H1 (cell line): ENCODE measurements around the gene DOHH. TPM values are rescaled to one million over a fixed set of nuclear protein-coding genes. Genes with fewer than 3 reads are reported as not detected.

ENCODE experiments used
- CTCF ChIA-PET: fragments of 300-600 bp; sonication (Branson Sonifier 250); formaldehyde crosslinking; loops from one replicate; lab custom pipeline; 2021; ENCODE audit not compliant: partially characterized antibody; lab: Charles Lee
- POLR2A ChIA-PET: fragments of 300-600 bp; sonication (Branson Sonifier 250); formaldehyde crosslinking; loops from one replicate; lab custom pipeline; 2021; ENCODE audit warnings: inconsistent platforms; ENCODE audit not compliant: partially characterized antibody; lab: Charles Lee
- DNase-seq, 2 experiments: peaks; one replicate each; pipeline versions ENCODE4 v3.0.0 to v3.0.0-alpha.2; 2010 to 2022; ENCODE audit warnings: low spot score in 2 of 2, low read depth in 1 of 2, mixed read lengths in 1 of 2
- FAIRE-seq: peaks from 2 replicates; lab custom pipeline; 2011; peaks lifted over from hg19 to GRCh38; lab: Jason Lieb, UNC
- H2AFZ ChIP-seq: 2 replicates; pipeline ENCODE4 v1.8.1; 2012; ENCODE audit warnings: low read length, inconsistent platforms
- H2AK5ac ChIP-seq: 2 replicates; pipeline ENCODE4 v1.6.1; 2013; ENCODE audit warnings: low read depth, low read length
- H2BK120ac ChIP-seq: replicated peaks from 2 replicates; pipeline ENCODE3; 2013; ENCODE audit warnings: low read depth, low read length, inconsistent platforms
- H2BK12ac ChIP-seq: 2 replicates; pipeline ENCODE4 v1.6.1; 2013; ENCODE audit warnings: low read depth, low read length
- H2BK15ac ChIP-seq: 2 replicates; pipeline ENCODE4 v1.6.1; 2013; ENCODE audit warnings: low read length
- H2BK20ac ChIP-seq: 2 replicates; pipeline ENCODE4 v1.6.1; 2013; ENCODE audit warnings: low read length
- H2BK5ac ChIP-seq: 2 replicates; pipeline ENCODE4 v1.6.1; 2013; ENCODE audit warnings: low read depth, low read length
- H3K14ac ChIP-seq: 2 replicates; pipeline ENCODE4 v1.6.1; 2013; ENCODE audit warnings: inconsistent platforms; ENCODE audit not compliant: insufficient read length
- H3K18ac ChIP-seq: 2 replicates; pipeline ENCODE4 v1.6.1; 2013; ENCODE audit warnings: low read length; ENCODE audit errors: extremely low read depth
- H3K23ac ChIP-seq: 2 replicates; pipeline ENCODE4 v1.6.1; 2013; ENCODE audit warnings: inconsistent platforms; ENCODE audit not compliant: insufficient read length
- H3K23me2 ChIP-seq: 2 replicates; pipeline ENCODE4 v1.6.1; 2013; ENCODE audit warnings: low read depth, low read length
- H3K27ac ChIP-seq: 2 replicates; pipeline ENCODE4 v1.6.1; 2011; ENCODE audit warnings: low read depth, low read length, inconsistent platforms
- H3K27me3 ChIP-seq, 4 experiments: replicated peaks in 1 of 4; 1 replicate in 1 of 4; 2 replicates in 3 of 4; pipeline versions ENCODE4 v1.6.1 to v1.8.1; 2011 to 2013; ENCODE audit warnings: low read length in 3 of 4, mild to moderate bottlenecking in 3 of 4, inconsistent platforms in 2 of 4, mixed read lengths in 2 of 4, moderate library complexity in 1 of 4; ENCODE audit not compliant: control insufficient read depth in 3 of 4, insufficient read depth in 3 of 4; ENCODE audit errors: extremely low read depth in 1 of 4
- H3K36me3 ChIP-seq, 4 experiments: 2 replicates each; pipeline versions ENCODE4 v1.6.1 to v1.8.1; 2011 to 2013; ENCODE audit warnings: mild to moderate bottlenecking in 4 of 4, low read length in 3 of 4, moderate library complexity in 2 of 4, control low read depth in 1 of 4, inconsistent platforms in 1 of 4; ENCODE audit not compliant: insufficient read depth in 4 of 4, control insufficient read depth in 2 of 4
- H3K4ac ChIP-seq: replicated peaks from 2 replicates; pipeline ENCODE3; 2013; ENCODE audit warnings: low read length, low read depth, mixed read lengths, inconsistent platforms; ENCODE audit not compliant: insufficient read length
- H3K4me1 ChIP-seq, 4 experiments: replicated peaks in 1 of 4; 1 replicate in 1 of 4; 2 replicates in 3 of 4; pipeline versions ENCODE4 v1.6.1 to v1.8.1; 2011 to 2013; ENCODE audit warnings: low read length in 3 of 4, inconsistent platforms in 2 of 4, mixed read lengths in 1 of 4; ENCODE audit not compliant: insufficient read depth in 4 of 4, control insufficient read depth in 3 of 4
- H3K4me2 ChIP-seq, 2 experiments: 2 replicates each; pipeline versions ENCODE4 v1.6.1 to v1.8.1; 2011 to 2013; ENCODE audit warnings: low read depth in 2 of 2, low read length in 2 of 2, control low read depth in 1 of 2, inconsistent platforms in 1 of 2, mild to moderate bottlenecking in 1 of 2; ENCODE audit not compliant: insufficient read depth in 1 of 2
- H3K4me3 ChIP-seq, 4 experiments: fragments of 200-600, 300-600 bp in 1 of 4; sonication (generic), shearing (Covaris generic), sonication (Bioruptor Twin) in 1 of 4; 2 replicates each; pipeline versions ENCODE4 v1.5.1 to v1.8.1; 2011 to 2016; ENCODE audit warnings: low read length in 4 of 4, low read depth in 3 of 4, control low read depth in 2 of 4, inconsistent platforms in 2 of 4, mild to moderate bottlenecking in 2 of 4, mixed read lengths in 1 of 4, moderate library complexity in 1 of 4; ENCODE audit not compliant: insufficient read depth in 2 of 4; ENCODE audit errors: extremely low read depth in 1 of 4
- H3K56ac ChIP-seq: replicated peaks from 2 replicates; pipeline ENCODE3; 2013; ENCODE audit warnings: low read depth, mild to moderate bottlenecking, mixed read lengths, low read length, inconsistent platforms; ENCODE audit not compliant: insufficient read length
- H3K79me1 ChIP-seq: 2 replicates; pipeline ENCODE4 v1.6.1; 2013; ENCODE audit warnings: low read depth, low read length, control low read depth
- H3K79me2 ChIP-seq, 2 experiments: 2 replicates each; pipeline versions ENCODE4 v1.6.1 to v1.8.1; 2012 to 2013; ENCODE audit warnings: low read length in 2 of 2, mild to moderate bottlenecking in 2 of 2, inconsistent platforms in 1 of 2; ENCODE audit not compliant: insufficient read depth in 2 of 2, control insufficient read depth in 1 of 2
- H3K9ac ChIP-seq, 4 experiments: replicated peaks in 1 of 4; 1 replicate in 1 of 4; 2 replicates in 3 of 4; pipeline versions ENCODE4 v1.6.1 to v1.8.1; 2011 to 2013; ENCODE audit warnings: low read depth in 3 of 4, low read length in 3 of 4, control low read depth in 2 of 4, mild to moderate bottlenecking in 2 of 4, moderate library complexity in 2 of 4, inconsistent platforms in 1 of 4; ENCODE audit errors: extremely low read depth in 1 of 4
- H3K9me3 ChIP-seq, 2 experiments: 2 replicates each; pipeline versions ENCODE4 v1.6.1 to v1.8.1; 2012 to 2013; ENCODE audit warnings: mild to moderate bottlenecking in 2 of 2, moderate library complexity in 2 of 2, control low read depth in 1 of 2, inconsistent platforms in 1 of 2, low read depth in 1 of 2, low read length in 1 of 2, mixed read lengths in 1 of 2; ENCODE audit not compliant: insufficient read depth in 2 of 2
- H4K20me1 ChIP-seq, 2 experiments: replicated peaks in 1 of 2; 2 replicates each; pipeline versions ENCODE3 to v1.8.1; 2011 to 2013; ENCODE audit warnings: inconsistent platforms in 2 of 2, low read length in 2 of 2, mild to moderate bottlenecking in 1 of 2; ENCODE audit not compliant: insufficient read depth in 2 of 2, control insufficient read depth in 1 of 2
- H4K5ac ChIP-seq: 2 replicates; pipeline ENCODE4 v1.6.1; 2013; ENCODE audit warnings: low read length, low read depth, mixed read lengths, inconsistent platforms; ENCODE audit not compliant: insufficient read length
- H4K8ac ChIP-seq: 2 replicates; pipeline ENCODE4 v1.8.0; 2013; ENCODE audit warnings: mild to moderate bottlenecking, moderate library complexity, low read length, inconsistent platforms; ENCODE audit not compliant: insufficient read depth; ENCODE audit errors: extremely low read depth
- H4K91ac ChIP-seq: replicated peaks from 2 replicates; pipeline ENCODE3; 2013; ENCODE audit warnings: low read length, mixed read lengths, inconsistent platforms; ENCODE audit not compliant: insufficient read length
- ASH2L ChIP-seq: fragments of 200-600, 300-600 bp; sonication (generic); IDR thresholded peaks from one replicate; pipeline ENCODE4 v1.7.1; 2017; ENCODE audit warnings: low read length
- CREB1 ChIP-seq: IDR thresholded peaks from 2 replicates; pipeline ENCODE4 v1.6.1; 2012; ENCODE audit warnings: inconsistent platforms
- JUND ChIP-seq: IDR thresholded peaks from 2 replicates; pipeline ENCODE4 v1.6.1; 2011; ENCODE audit warnings: mild to moderate bottlenecking, improper control_type of control experiment, low read length
- SRF ChIP-seq: IDR thresholded peaks from 2 replicates; pipeline ENCODE4 v1.6.1; 2011; ENCODE audit warnings: mild to moderate bottlenecking, low read depth, low read length, moderate library complexity
- WGBS, 2 experiments: shearing (Covaris generic) in 1 of 2; methylation state at CpG; one replicate each; pipeline versions ENCODE4 v1.1.6 to v1.1.7; 2013 to 2015; ENCODE audit warnings: low lambda C conversion rate in 2 of 2, mixed read lengths in 2 of 2, inconsistent platforms in 1 of 2, low coverage in 1 of 2, missing lambda C conversion rate in 1 of 2; ENCODE audit not compliant: insufficient replicate concordance in 2 of 2, insufficient coverage in 1 of 2, insufficient read length in 1 of 2; ENCODE audit errors: extremely low coverage in 1 of 2, missing lambda C conversion rate in 1 of 2; 5-methylcytosine and 5-hydroxymethylcytosine counted together
- polyA plus RNA-seq, 7 experiments: library from polyadenylated mRNA; depleted of rRNA in 3 of 7; stranded (reverse) in 5 of 7; unstranded in 2 of 7; fragments of >200 nt in 5 of 7; fragments of 200-250 nt in 2 of 7; gene quantifications; 1 replicate in 5 of 7; 2 replicates in 1 of 7; 4 replicates in 1 of 7; pipeline versions ENCODE4 v1.2.1 to v1.2.3, GENCODE V29; 2011 to 2013; ENCODE audit warnings: missing spikeins in 2 of 7, mixed read lengths in 2 of 7
- total RNA-seq: library from RNA; stranded (reverse); fragmentation: NEBNext Ultra II Directional; extraction: Animal tissue kit (Norgen Biotek cat#: 25700); gene quantifications from 2 replicates; pipeline ENCODE4 v1.2.1, GENCODE V29; 2021

Gene DOHH
- total and polyA plus RNA-seq, 2 of the 8 experiments (the other 6 are each of a cell fraction or from before 2014, with no cell fraction given) = 7.3 to 17.7 TPM

- Histone ChIP-seq H4K8ac (no peak overlapping the region), H3K27me3 (peaks cover 21 to 55% (median 43%) of the 10 kb centered on the region in 4 experiments), H3K4me2 (no peak overlapping the region), H3K9me3 (peaks cover 6 to 10% of the 10 kb centered on the region in 2 experiments; a peak in 3 of 4 replicates), H2AK5ac (no peak overlapping the region), H3K79me2 (no peaks in the 10 kb centered on the region), H3K27ac (no peak overlapping the region), H3K4ac (no peak overlapping the region), H4K20me1 (peaks cover 0 to 4% of the 10 kb centered on the region in 2 experiments), H2BK120ac (no peak overlapping the region), H3K36me3 (no peaks in the 10 kb centered on the region; a peak in 1 of 8 replicates), H3K18ac (no peak overlapping the region), H3K23ac (no peak overlapping the region), H4K91ac (no peak overlapping the region), H2AFZ (no peak overlapping the region), H3K56ac (no peak overlapping the region), H4K5ac (no peak overlapping the region), H3K79me1 (no peaks in the 10 kb centered on the region), H2BK12ac (no peak overlapping the region), H2BK20ac (no peak overlapping the region), H3K4me3 (no peak overlapping the region), H3K14ac (no peak overlapping the region), H3K23me2 (peaks cover 5% of the 10 kb centered on the region; the same call in 1 of the 2 replicates), H2BK5ac (no peak overlapping the region), H3K9ac (no peak overlapping the region), H2BK15ac (no peak overlapping the region), H3K4me1 (peaks cover 0 to 5% (median 2%) of the 10 kb centered on the region in 4 experiments; a peak in 4 of 7 replicates)
- no peak for TF ChIP-seq JUND
- no peak for TF ChIP-seq ASH2L
- no peak for TF ChIP-seq SRF
- no peak for TF ChIP-seq CREB1
- FAIRE-seq = no peak
- POLR2A ChIA-PET = no interaction called here
- DNase-seq = no peak
- CTCF ChIA-PET = interaction anchor here (1.0 to 1.7 kb wide), 4 partner anchors 11 to 141 kb away, joined by 3 to 5 read pairs (median 4); no protein-coding TSS in a partner anchor
- 65% methylated on average over 6 of the region's 9 CpGs; no CpG with 5 or more reads in 1 of the 2 experiments for WGBS, 2 experiments
Measured at GRCh38 chr19:3466635-3467034, 33.8 kb downstream of the DOHH start.
